Activated T-cell treated with anti-CD3 and anti-CD28 coated beads, Interleukin-2, amount 50 U/mL, for 1 hour (primary cell): Measurements from ENCODE around the gene AHRR.

Source experiments
- DNase-seq: peaks from one replicate; pipeline ENCODE4 v3.0.0-alpha.2; 2020

Gene AHRR

DNA sequence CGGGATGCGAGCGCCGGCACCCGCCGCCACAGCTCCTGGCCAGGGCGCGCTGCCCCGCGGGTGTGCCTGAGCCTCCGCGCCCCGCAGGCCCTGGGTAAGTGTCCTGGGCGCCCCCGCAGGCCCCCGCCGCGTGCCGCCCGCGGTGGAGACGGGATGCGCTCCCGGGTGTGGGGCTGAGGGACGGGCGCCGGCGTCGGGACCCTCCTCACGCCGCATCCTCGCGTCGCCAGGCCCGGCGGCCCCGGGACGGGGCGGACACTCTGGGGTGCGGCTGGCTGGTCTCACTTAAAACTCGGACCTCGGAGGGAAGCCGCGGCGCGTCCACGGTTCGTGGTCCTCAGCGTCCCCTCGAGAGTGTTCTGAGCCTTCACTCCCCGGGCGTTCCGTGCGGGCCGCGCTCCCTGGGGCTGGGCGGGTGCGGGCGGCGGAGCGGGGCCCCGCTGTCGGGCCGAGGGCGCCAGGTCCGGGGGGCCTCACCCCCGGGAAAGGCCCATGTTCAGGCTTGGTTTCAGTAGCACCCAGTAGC is 275 bp downstream of the AHRR start:
- no peak for DNase-seq

DNA sequence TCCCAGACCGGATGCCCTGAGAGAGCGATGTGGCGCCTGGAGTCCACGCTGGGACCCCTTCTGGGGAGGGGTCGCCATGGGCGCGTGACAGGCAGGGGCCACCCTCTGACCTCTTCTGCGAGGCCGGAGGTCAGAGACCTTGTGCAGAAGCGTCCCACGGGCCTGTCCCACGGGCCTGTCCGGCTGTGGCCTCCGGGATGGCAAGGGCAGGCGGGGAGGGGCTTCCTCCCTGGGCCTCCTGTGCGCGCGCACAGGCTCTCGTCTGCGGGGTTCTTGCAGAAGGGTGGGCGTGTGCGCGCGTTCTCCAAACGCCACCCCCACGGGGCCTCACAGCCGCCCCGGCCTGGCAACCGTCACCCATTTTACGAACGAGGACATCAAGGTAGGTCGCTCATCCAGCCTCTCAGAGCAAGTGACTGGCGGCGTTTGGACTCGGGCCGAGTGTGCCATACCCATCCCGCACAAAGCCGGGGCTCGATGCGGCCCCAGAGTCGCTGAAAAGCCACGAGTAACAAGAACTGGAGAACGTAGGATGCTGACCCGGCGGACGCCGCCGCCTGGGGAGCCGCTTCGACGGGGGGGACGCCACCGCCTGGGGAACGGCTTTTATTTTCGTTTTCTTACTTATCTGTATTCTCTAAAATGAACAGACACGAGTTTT is 897 bp downstream of the AHRR start:
- DNase-seq = no peak

DNA sequence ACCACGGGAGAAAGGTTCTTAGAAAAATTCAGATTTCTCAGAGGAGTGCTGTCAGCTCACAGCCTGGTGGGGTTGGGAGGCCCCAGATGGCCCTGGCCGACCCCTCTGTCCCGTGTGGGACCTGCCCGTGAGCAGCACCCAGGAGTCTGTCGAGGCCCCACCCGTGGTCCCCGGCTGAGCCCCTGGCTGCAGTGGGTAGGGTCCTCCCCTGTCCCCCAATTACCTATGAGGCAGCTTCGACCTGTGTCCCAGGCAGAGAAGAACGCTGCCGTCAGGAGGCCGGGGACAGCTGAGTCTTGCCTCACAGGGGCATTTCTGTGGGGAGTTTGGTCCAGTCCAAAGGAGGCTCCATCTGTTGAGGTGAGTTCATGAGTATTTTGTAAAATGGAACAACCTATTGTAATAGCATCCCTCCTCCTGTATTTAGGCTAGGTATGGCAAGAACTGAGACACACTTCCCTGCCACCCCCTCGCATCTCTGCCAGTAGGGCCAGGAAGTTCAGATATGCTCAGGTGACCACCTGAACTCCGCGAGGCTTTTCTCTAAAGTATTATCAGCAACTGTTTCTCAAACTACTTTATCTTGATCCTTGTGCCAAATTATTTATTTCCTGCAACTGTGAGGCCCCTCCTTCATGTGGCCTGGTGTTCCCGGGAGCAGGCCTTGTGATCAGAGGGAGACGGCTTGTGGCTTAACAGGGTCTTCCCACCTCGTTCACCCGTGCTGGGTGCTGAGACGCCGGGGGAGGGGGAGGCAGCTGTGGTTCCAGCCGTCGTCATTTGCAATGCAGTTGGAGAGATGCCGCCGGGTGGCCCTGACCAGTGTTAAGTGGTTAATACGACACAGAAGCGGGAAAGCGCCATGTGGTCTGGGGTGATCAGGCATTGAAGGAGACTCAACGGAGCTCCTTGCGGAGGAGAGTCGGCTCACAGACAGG is 1.7 kb downstream of the AHRR start:
- DNase-seq = no peak

DNA sequence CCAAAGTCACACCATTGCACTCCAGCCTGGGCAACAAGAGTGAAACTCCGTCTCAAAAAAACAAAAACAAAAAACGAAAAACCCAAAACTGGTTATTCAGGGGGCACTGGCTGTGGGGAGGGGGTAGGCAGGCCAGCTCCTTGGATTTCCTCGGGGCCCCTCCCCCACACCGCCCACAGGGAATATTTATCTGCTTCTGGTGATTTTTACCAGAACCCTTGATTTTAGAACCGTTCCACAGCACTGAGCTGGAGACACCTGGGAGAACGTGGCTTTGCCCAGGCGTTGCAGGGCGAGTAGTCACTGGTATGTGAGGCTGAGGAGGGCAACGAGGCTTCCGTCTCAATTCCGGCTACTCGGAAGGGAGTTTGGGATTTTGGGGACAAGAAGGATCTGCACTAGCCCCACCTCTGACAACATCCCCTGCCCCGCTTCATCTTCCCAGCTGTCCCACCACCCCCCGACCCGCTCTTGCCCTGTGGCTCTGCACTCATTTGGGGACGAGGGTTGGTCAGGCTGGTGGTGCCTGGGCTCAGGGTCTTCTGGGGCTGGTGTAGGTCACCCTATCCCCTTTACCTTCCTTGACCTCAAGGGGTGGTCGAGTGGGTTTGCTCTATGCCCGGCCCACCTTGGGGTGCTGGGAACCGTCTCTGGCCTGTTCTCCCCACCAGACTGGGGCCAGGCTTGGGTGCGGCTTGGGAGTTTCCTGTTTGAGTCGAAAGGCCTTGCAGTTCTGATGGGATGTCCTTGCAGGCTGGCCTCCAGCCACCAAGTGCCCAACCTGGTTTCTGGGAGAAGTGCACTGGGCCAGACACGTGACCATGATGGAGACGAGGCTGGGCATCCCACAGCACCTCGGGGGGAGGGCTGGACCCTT is 3.5 kb downstream of the AHRR start:
- DNase-seq = no peak

DNA sequence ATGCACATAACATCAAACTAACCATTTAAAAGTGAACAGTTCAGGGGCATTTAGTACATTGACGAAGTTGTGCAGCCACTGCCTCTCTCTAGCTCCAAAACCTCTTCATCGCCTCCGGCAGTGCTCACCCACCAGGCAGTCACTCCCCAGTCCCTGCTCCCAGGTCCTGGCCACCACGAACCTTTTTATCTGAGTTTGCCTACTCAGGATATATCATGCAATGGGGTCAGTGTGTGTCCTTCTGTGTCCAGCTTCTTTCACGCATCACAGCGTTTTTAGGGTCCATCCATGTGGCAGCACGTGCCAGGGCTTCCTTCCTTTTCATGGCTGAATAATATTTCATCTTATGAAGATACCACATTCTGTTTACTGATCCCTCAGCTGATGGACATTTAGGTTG is 4.6 kb downstream of the AHRR start:
- DNase-seq = no peak

DNA sequence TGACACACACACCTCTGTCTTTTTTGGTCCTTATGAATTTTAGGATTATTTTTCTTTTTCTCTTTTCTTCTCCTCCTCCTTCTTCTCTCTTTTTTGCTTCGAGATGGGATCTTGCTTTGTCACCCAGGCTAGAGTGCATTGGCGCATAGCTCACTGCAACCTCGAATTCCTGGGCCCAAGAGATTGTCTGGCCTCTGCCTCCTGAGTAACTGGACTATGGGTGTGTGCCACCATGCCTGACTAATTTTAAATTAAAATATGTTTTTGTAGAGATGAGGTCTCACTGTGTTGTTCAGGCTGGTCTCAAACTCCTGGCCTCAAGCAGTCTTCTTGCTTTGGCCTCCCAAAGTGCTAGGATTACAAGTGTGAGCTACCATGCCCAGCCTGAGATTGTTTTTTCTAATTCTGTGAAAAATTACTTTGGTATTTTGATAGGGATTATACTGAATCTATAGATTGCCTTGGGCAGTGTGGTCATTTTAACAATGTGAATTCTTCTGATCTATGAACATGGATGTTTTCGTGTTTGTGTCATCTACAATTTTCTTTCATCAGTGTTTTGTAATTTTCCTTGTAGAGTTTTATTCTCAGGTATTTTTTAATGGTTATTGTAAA is 7.7 kb downstream of the AHRR start:
- no peak for DNase-seq

DNA sequence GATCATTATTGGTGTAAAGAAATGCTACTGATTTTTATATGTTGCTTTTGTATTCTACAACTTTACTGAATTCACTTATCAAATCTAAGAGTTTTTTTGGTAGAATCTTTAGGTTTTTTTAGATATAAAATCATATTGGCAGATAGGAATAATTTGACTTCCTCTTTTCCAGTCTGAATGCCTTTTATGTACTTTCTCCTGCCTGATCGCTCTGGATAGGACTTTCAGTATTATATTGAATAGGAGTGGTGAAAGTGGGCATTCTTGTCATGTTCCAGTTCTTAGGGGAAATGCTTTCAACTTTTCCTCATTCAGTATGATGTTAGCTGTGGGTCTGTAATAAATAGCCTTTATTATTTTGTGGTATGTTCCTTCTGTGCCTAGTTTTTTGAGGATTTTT is 8.3 kb downstream of the AHRR start:
- no peak for DNase-seq

DNA sequence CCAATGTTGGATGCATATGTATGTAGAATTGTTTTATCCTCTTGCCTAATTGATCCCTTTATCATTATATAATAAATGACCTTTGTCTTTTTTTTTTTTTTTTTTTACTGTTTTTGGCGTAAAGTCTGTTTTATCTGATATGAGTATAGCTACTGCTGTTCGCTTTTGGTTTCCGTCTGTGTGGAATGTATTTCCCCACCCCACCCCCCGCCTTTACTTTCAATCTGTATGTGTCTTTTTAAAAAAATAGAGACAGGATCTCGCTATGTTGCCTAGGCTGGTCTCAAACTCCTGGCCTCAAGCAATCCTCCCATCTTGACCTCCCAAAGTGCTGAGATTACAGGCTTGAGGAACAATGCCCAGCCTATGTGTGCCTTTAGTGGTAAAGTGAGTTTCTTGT is 11.3 kb downstream of the AHRR start:
- DNase-seq = no peak

DNA sequence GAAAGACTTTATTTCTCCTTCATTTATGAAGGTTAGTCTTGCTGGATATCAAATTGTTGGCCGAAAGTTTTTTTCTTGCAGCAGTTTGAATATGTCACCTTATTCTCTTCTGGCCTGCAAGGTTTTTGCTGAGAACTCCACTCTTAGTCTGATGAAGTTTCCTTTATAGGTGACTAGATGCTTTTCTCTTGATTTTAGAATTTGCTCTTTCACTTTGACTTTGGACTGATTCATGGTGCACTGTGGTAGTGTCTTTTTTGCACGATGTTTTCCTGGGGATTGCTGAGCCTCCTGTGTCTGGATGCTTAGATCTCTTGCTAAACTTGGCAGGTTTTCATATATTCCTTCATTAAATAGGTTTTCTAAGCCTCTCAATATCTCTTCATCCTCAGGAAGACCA is 12.4 kb downstream of the AHRR start:
- DNase-seq = no peak

DNA sequence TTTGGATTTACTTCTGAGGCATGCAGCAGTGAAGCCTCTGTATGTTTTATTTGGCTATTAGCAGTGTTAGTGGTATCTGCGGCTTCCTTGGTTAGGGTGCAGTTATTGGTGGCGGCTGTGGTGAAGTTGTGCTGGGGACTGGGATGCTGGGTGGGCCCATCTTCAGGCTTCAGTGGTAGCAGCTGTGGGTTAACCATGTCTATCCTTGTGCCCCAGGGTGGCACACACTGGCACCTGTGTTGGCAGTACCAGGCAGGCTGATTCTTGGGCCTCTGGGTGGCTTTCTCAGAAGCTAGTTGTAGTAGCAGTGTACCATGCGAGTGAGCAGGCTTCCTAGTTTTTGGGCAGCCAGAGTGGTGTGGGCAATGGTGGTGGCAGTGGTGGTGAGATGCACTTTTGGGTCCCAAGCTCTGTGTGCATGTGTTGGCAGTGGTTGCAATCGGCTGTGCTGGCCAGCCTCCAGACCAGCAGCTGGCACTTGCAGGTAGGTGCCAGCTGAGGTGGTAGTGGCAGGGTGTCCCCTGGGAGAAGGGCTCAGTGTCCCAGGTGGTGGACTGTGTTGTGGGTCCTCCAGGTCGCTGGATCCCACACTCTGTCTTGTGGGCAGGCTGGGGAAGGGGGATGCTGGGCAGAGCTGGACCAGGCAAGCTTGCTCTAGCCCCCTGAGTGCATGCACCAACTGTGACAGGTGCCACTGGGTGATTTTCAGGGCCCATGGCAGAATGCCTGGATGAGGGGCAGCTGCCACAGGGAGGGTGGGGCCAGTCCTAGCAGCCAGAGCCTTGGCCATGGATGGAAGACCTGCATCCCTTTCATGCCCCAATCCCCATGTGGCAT is 13.6 kb downstream of the AHRR start:
- no peak for DNase-seq

DNA sequence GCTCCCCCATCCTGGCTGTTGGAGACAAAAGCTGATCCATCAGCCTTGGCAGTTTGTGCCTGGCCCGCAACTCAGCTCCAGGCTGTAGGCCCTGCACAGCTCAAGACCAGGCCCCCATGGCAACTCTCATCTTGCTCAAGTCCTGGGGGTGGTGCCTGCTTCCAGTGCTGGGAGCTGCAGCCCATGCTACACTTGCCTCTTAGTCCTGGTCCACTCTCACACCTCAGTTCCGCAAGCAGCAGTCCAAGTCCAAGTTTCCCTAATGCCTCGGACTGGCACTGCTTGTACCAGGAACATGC is 14.2 kb downstream of the AHRR start:
- DNase-seq = no peak

DNA sequence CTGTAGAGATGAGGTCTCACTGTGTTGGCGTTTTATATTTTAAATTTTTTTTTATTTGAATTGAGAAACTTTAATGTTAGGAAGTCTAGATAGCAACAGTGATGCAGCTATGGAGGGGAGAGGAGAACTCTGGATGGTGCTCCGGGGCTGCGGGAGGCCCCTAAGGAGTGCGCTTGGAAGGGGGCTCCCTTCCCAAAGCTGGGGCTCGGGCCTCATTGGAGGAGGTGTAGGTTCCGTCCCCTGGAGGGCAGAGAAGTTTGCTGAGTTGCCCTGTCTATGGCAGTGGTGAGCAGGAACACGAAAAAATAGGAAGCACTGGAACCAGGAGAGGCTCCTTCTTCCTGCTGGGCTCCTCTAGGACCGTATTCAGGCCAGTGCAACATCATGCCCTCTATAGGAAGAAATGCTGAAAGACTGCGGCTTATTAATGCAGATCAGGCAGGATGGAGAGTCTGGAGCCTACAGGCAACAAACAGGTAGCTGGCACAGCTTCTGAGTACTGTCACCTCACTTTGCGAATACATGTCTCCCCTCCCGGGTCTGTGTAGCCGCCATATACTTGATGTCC is 16.1 kb downstream of the AHRR start:
- DNase-seq = no peak

DNA sequence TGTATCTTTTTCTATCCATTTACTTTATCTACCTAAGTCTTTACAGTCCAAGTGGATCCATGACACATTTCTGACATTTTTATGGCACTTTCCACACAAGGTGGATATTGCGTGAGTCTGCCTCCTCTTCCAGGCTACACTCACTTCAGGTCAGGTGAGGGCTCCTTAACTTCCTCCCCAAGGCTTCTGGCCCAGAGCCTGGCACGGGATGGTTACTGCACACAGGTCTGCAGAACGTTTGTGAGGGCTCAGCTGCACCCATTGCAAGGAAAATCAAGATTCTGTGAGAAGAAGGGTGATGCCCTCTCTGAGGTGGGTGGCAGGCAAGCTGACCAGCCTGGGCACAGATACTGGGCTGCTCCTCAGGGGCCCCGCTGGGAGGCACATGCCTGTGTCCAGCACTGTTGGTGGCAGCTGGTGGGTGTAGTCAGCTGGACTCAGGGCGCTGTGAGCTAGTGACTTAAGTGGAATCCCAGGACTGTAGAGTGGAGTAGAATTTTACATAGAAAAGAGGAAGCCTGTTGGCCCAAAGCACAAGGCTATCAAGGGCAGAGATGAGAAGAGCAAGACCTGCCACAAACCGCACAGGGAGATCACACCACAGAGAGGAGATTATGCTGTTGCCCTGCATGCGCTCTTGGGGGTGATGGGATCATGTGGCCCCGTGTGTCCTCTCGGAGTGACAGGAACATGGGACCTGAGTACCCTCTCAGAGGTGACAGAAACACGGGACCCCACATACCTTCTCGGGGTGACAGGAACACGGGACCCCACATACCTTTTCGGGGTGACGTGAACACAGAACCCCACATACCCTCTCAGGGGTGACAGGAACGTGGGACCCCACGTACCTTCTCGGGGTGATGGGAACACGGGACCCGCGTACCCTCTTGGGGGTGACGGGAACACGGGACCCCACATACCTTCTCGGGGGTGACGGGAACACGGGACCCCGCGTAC is 21.3 kb downstream of the AHRR start:
- DNase-seq = no peak

DNA sequence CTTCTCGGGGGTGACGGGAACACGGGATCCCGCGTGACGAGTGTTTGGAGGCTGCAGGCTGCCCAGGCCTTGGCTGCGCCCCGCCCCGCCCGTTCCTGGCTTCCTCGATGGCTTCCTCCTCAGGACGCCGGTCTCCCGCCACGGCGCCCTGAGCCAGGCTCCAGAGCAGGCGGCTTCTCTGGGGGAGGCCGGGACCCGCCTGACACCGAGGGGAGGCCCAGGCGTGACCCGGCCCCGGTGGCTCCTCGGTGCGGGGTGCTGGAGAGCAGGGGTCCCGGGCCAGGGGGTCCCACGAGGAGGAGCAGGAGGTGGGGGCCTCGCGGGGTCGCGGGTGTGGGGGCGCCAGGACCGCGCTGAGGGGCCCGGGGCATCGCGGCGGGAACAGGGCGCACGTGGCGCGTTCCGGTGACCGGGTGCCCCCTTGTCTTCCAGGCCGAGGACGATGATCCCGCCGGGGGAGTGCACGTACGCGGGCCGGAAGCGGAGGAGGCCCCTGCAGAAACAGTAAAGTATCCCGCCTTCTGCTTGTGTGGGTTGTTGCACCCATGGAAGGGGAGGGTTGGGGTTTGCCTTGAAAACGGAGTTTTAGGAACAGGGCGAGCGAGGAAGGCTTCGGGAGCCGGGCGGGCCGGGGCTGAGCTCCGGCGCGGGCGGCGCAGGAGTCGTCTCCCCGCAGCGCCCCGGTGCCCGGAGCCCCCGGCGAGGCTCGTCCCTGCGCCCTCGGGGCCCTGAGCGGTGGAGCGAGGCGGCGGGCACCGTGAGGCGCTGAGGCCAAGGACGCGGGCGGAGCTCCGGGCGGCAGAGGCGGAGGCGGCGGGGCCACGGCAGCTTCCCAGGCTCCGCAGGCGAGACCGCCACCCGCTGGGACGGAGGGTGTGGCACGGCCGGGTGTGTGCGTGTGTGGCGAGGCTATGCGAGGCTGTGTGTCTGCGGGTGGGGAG is 22.2 kb downstream of the AHRR start:
- peak; percentile 48 for DNase-seq

DNA sequence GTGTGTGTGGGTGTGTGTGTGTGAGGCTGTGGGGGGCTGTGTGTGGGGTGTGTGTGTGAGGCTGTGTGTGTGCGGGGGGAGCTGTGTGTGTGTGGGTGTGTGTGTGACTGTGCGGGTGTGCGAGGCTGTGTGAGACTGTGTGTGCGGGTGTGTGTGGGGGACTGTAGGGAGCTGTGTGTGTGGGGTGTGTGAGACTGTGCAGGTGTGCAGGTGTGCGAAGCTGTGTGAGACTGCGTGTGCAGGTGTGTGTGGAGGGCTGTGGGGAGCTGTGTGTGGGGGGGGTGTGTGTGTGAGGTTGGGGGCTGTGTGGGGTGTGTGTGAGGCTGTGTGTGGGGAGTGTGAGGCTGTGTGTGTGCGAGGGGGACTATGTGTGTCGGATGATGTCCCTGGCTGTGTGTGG is 23.2 kb downstream of the AHRR start:
- no peak for DNase-seq

DNA sequence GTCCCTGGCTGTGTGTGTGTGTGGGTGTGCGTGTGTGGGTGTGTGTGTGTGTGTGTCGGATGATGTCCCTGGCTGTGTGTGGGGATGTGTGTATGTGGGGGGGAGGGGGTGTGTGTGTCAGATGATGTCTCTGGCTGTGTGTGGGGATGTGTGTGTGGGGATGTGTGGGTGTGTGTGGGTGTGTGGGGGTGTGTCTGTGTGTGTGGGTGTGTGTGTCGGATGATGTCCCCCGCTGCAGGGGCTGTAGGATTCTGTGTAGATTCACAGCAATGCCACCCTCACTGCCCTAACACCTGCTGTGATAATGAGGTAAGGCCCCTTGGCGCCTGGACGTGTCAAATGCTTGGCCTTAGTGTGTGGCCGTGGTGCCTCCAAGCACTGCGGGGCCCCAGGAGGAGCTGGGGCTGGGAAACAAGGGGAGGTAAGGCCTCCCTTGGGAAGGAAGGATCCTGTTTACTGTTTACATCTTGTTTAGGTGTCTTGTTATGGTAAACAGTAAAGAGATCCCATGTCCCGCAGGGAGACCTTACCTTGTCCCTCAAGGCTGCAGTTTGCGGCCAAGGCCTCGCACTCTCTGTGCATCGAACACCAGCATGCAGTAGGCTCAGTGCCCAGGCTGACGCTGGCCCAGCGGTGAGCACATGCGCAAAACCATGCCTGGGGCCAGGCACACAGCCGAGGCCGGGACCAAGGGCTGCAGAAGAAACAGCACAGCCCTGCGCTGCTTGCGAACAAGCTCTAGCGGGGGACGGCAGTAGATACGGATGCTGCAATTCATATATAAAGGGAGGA is 24.1 kb downstream of the AHRR start:
- DNase-seq = no peak

DNA sequence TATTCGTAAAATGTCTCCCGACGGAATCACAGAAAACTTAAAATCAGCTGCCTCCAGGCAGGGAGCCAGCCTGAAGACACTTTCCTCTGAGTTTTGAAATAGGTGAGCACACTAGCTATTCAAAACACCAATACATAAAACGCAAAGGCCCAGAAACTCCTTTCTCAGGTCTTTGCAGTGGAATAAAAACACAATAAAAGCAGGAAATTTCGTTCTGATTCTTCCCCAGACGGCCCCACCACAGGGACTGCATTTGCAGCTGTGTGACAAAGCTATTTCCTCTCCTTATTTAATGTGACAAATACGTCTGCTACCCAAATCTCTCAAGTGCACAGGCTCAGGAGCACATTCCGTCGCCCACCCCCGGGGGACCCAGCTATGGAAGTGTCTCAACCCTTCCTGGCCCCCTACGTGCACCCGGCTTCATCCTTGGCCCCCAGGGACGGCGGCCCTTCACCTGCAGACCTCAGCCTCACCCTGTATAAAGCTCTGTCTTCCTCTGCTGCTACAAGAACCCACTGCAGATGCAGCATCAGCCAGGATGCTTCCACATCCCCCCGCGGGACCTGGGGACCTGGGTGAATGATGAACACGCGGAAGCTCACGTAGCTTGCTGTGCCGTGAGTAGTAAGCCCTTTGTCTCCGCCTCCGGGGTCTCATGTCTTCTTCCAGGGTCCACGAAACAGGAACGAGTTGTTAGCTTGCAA is 24.9 kb downstream of the AHRR start:
- DNase-seq = no peak
